GM10847 (cell line): ENCODE measurements around the gene CCDC187.

ENCODE experiments used
- POLR2A ChIP-seq: IDR thresholded peaks from 2 replicates; pipeline ENCODE4 v1.6.1; 2011; ENCODE audit not compliant: insufficient read length; ENCODE audit errors: extremely low read depth

The CCDC187 gene

GRCh38 chr9:136310273-136311030, 6.6 kb upstream of the CCDC187 start:
- no peak for TF ChIP-seq POLR2A

GRCh38 chr9:136309806-136310220, 5.9 kb upstream of the CCDC187 start:
- no peak for TF ChIP-seq POLR2A

- no peak for TF ChIP-seq POLR2A
Observed at GRCh38 chr9:136309101-136309801, 5.4 kb upstream of the CCDC187 start.

GRCh38 chr9:136308702-136309053, 4.8 kb upstream of the CCDC187 start:
- no peak for TF ChIP-seq POLR2A

- TF ChIP-seq POLR2A: no peak
Observed at GRCh38 chr9:136308006-136308701, 4.3 kb upstream of the CCDC187 start.

- no peak for TF ChIP-seq POLR2A
Observed at GRCh38 chr9:136307215-136307750, 3.4 kb upstream of the CCDC187 start.

- no peak for TF ChIP-seq POLR2A
Observed at GRCh38 chr9:136306211-136307208, 2.6 kb upstream of the CCDC187 start.

GRCh38 chr9:136305804-136306203, 1.9 kb upstream of the CCDC187 start:
- TF ChIP-seq POLR2A: no peak

GRCh38 chr9:136304981-136305380, 1.1 kb upstream of the CCDC187 start:
- no peak for TF ChIP-seq POLR2A

- TF ChIP-seq POLR2A: no peak
Observed at GRCh38 chr9:136304456-136304855, 562 bp upstream of the CCDC187 start.

GRCh38 chr9:136303066-136303824, 649 bp downstream of the CCDC187 start:
- TF ChIP-seq POLR2A: no peak

- TF ChIP-seq POLR2A: no peak
Observed at GRCh38 chr9:136302527-136302926, 1.4 kb downstream of the CCDC187 start.

GRCh38 chr9:136300866-136301265, 3.0 kb downstream of the CCDC187 start:
- no peak for TF ChIP-seq POLR2A

- no peak for TF ChIP-seq POLR2A
Observed at GRCh38 chr9:136300016-136300545, 3.8 kb downstream of the CCDC187 start.
